Mesothelial cell of epicardium (in vitro differentiated cells): Measurements from ENCODE around the gene HOXD13. TPM values are rescaled to one million over a fixed set of nuclear protein-coding genes. Genes with fewer than 3 reads are reported as not detected.

Source experiments
- DNase-seq, 2 experiments: peaks; one replicate each; pipeline ENCODE4 v3.0.0; 2021; ENCODE audit warnings: low spot score in 2 of 2; ENCODE audit not compliant: unreplicated experiment in 2 of 2
- H3K27ac Mint-ChIP-seq: 2 replicates; pipeline ENCODE4 v1.8.0; 2021; ENCODE audit warnings: mixed read lengths
- H3K27me3 Mint-ChIP-seq: 2 replicates; pipeline ENCODE4 v1.8.0; 2021; ENCODE audit warnings: low read depth, mixed read lengths
- H3K36me3 Mint-ChIP-seq: 2 replicates; pipeline ENCODE4 v1.8.0; 2021; ENCODE audit warnings: mixed read lengths
- H3K4me1 Mint-ChIP-seq: 2 replicates; pipeline ENCODE4 v1.8.0; 2021; ENCODE audit warnings: mixed read lengths
- H3K4me3 Mint-ChIP-seq: 2 replicates; pipeline ENCODE4 v1.8.0; 2021; ENCODE audit warnings: mild to moderate bottlenecking, moderate library complexity, mixed read lengths
- H3K9me3 Mint-ChIP-seq: 2 replicates; pipeline ENCODE4 v1.8.0; 2021; ENCODE audit warnings: mixed read lengths
- total RNA-seq: library from RNA; stranded (reverse); gene quantifications from 3 replicates; pipeline ENCODE4 v1.2.1, GENCODE V29; 2021
- TF ChIP-seq, protein P1 (sequence below): fragments of 200-600 bp; sonication (generic); IDR thresholded peaks from one replicate; pipeline ENCODE4 v1.5.0; 2021; ENCODE audit warnings: antibody characterized with exemption; ENCODE audit not compliant: unreplicated experiment

HOXD13 gene
- total RNA-seq, 1 donor from 2014 or later: 0.56 TPM

DNA sequence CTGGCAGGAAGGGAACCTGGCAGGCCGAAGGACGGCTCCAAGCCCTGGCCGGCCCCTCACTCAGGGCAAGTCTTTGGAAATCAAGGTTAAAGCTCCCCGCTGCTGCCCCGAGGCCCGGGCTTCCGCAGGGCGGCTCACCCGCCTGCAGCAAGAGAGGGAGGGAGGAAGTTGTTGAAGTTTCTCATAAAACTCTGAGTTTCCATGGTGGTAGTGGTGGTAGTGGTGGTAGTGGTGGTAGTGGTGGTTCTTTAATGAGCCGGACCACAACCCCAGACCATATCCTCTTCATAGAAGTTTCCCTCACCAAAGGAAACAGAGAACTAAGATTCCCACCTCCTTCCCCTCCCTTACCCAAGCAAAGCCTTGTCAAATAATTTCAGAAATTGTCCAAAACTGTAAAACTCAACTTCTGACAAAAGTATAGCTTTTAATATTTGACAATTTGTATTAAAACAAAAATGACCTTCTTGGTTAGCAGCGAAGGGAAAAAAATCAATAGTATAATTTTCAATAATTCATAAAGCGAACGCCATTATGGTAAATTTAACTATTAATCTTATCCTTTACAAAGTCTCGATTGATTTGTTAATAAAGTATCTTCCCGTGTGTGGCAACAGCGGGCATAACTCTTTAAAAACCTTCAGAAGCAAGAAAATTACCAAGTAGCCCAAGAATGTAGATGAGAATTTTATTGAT lies 22.6 kb downstream of the HOXD13 start:
- Mint-ChIP-seq H3K27me3 (peaks cover 99% of the 10 kb centered on the region), H3K27ac (no peak overlapping the region), H3K36me3 (peaks cover 3% of the 10 kb centered on the region), H3K4me3 (no peak overlapping the region), H3K4me1 (peaks cover 1% of the 10 kb centered on the region), H3K9me3 (peaks cover 4% of the 10 kb centered on the region)
- TF ChIP-seq, protein P1, sequence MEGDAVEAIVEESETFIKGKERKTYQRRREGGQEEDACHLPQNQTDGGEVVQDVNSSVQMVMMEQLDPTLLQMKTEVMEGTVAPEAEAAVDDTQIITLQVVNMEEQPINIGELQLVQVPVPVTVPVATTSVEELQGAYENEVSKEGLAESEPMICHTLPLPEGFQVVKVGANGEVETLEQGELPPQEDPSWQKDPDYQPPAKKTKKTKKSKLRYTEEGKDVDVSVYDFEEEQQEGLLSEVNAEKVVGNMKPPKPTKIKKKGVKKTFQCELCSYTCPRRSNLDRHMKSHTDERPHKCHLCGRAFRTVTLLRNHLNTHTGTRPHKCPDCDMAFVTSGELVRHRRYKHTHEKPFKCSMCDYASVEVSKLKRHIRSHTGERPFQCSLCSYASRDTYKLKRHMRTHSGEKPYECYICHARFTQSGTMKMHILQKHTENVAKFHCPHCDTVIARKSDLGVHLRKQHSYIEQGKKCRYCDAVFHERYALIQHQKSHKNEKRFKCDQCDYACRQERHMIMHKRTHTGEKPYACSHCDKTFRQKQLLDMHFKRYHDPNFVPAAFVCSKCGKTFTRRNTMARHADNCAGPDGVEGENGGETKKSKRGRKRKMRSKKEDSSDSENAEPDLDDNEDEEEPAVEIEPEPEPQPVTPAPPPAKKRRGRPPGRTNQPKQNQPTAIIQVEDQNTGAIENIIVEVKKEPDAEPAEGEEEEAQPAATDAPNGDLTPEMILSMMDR: no peak
- no peak for DNase-seq

DNA sequence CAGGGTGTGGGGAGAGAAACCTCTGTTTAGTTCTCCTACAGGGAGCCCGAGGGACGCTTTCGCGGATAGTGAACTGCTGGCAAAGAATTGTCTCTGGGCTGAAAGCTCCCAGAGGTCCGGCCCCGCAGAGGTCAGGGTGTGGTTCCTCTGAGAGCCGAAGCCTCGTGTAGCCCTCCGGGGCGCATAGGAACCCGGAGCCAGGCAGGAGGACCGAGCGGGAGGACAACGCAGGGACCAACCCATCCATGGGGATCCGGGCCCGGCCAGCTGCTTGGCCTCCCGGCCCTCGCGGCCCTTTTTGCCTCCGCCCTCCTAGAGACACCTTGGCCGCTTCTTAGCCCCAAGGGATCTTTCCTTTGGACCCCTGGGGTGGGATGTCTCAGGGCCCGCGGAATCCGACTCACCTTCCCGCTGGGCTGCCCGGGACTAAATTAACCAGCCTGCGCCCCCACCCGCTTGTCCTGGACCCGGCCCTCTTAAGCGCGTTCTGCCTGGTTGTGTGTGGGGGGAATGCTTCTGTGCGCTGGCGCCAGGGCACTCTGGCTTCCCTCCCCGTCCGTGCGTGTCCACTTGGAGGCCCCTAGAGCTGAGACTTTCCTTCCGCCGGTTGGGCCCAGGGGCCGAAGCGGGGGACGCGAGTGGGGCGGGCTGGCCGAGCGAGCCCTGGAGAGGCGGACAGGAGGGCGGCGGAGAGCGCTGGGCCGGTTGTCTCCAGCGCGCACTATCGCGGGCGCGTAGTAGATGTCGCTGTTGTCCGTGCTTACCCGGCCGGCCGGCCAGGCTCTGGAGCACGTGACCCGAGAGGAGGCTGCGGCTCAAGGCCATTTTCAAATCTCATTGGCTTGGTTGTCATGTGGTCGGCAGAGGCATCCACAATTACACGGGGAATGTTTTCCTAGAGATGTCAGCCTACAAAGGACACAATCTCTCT lies 23.6 kb downstream of the HOXD13 start, which contains the start of gene HOXD10:
Gene HOXD10, plus strand, starts transcription at position 896 of the 931 bp plus-strand sequence. CDS start 56 bp downstream, outside the sequence.
- Mint-ChIP-seq H3K9me3 (peaks cover 4% of the 10 kb centered on the region), H3K27me3 (peaks cover 99% of the 10 kb centered on the region), H3K36me3 (peaks cover 3% of the 10 kb centered on the region), H3K27ac (no peak within 1 kb of the TSS), H3K4me1 (peaks cover 1% of the 10 kb centered on the region), H3K4me3 (peak within 1 kb of the TSS; percentile 28)
- TF ChIP-seq, protein P1: no peak
- no peak for DNase-seq

DNA sequence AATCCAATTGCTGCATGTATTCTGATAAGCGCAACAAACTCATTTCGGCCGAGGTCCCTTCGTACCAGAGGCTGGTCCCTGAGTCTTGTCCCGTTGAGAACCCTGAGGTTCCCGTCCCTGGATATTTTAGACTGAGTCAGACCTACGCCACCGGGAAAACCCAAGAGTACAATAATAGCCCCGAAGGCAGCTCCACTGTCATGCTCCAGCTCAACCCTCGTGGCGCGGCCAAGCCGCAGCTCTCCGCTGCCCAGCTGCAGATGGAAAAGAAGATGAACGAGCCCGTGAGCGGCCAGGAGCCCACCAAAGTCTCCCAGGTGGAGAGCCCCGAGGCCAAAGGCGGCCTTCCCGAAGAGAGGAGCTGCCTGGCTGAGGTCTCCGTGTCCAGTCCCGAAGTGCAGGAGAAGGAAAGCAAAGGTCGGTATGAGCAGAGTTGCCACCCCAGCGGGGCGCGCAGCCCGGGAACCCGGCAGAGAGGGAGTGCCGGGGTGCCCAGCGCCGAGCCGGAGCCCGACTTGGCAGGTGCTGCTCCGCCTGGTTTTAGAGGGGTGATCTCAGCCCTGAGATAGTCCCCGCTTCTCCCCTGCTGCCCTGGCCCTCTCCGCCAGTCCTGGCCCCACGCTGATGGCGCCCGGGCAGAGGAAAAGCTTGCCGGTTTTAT lies 24.8 kb downstream of the HOXD13 start:
- TF ChIP-seq, protein P1: no peak
- no peak for DNase-seq
- peaks cover 98% of the 10 kb centered on the region for H3K27me3 Mint-ChIP-seq
- peaks cover 1% of the 10 kb centered on the region for H3K4me1 Mint-ChIP-seq
- H3K27ac Mint-ChIP-seq: no peak overlapping the region
- no peak overlapping the region for H3K4me3 Mint-ChIP-seq
- H3K36me3 Mint-ChIP-seq: peaks cover 3% of the 10 kb centered on the region
- peaks cover 4% of the 10 kb centered on the region for H3K9me3 Mint-ChIP-seq

DNA sequence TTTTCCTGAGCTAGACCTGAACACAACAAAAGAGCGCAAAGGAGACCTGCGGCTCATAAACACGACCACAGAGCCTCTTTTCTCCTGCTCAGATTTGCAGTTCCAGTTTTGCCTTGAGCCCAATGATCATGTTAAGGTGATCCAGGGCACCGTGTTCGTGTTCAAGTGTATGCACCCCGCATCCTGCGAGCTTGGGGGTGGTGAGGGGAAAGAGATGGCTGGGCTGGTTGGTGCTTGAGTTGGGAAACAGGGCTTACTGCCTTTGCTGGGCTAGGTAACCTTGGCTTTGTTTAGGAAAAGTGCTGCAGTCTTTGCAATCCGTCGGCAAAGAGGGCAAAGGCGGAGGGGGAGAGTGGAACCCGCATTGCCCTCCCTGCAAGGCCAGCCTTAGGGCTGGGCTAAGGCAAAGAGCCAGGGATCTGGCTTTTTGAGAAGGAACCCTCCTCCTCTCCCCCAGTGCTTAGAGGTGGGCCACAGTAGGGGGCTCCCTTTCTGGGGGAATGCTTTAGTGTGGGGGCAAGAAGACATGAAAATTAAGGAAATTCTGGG lies 25.4 kb downstream of the HOXD13 start:
- H3K4me3 Mint-ChIP-seq: no peak overlapping the region
- peaks cover 3% of the 10 kb centered on the region for H3K4me1 Mint-ChIP-seq
- TF ChIP-seq, protein P1: no peak
- no peak for DNase-seq
- H3K9me3 Mint-ChIP-seq: peaks cover 4% of the 10 kb centered on the region
- peaks cover 98% of the 10 kb centered on the region for H3K27me3 Mint-ChIP-seq
- H3K27ac Mint-ChIP-seq: no peak overlapping the region
- peaks cover 3% of the 10 kb centered on the region for H3K36me3 Mint-ChIP-seq

DNA sequence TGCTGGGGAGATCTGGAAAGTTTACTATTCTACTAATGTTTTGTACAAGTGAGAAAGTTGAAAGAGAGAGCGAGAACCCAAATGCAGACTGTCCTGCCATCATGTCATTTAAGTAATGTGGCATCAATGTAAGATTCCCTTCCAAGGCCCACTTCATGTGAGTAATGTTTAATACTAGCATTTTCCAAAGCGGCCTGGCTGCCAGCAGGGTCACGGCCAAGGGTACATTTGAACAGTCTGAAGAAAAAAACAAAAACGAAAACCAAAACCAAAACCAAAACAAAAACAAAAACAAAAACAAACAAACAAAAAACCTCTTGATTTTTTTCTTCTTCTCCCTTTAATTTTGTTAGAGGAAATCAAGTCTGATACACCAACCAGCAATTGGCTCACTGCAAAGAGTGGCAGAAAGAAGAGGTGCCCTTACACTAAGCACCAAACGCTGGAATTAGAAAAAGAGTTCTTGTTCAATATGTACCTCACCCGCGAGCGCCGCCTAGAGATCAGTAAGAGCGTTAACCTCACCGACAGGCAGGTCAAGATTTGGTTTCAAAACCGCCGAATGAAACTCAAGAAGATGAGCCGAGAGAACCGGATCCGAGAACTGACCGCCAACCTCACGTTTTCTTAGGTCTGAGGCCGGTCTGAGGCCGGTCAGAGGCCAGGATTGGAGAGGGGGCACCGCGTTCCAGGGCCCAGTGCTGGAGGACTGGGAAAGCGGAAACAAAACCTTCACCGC lies 26.2 kb downstream of the HOXD13 start:
- Mint-ChIP-seq H3K9me3 (peaks cover 4% of the 10 kb centered on the region), H3K27ac (no peak overlapping the region), H3K36me3 (peaks cover 3% of the 10 kb centered on the region), H3K27me3 (peaks cover 97% of the 10 kb centered on the region), H3K4me1 (peaks cover 7% of the 10 kb centered on the region), H3K4me3 (no peak overlapping the region)
- no peak for DNase-seq
- TF ChIP-seq, protein P1: peak; percentile 64
